AML-193 (cell line): ENCODE results near the gene RBM18.

Experiments used
- DNase-seq, 2 experiments: peaks; one replicate each; lab custom pipeline; 2025; lab: John Stamatoyannopoulos, UW

Gene RBM18

DNA sequence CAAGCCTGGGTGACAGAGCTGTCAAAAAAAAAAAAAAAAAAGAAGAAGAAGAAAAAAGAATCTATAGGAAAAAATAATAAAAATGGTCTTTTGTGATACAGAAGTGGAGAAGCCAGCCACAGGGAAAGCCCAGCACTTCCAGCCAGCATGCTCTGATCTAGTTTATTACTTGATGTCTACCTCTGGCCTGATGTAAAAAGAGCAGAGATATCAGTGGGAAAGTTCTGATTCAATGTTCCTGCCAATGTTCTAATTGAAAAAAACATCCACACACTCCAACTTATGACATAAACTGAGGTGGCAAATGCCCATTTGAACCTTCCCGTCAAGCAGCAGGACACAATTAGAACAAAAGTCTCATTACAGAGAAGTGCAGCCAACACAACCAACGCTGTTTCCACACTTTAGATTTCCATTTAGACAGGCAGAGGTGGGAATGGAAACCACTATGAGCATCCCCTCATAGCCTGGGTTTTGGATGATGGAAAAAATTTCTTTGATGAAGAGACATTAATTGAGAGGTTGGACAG is 5.7 kb downstream of the RBM18 start:
- no peak for DNase-seq

DNA sequence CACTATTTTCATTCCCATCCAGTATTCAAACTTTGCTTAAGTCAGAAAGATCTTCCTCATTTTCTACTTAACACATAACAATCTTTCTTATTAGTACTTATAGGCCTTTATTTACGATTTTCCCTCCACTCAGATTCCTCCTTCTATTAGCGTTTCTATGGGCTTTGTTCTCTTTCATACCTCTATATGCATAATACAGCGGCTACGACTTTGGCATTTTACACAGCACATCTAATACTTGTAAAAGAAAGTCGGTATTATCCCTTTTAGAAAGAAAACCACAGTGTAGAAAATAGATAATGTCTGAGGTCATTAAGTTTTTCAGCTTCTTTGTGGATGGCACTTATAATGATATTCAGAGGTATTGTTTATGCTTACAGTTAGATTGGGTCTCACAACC is 8.4 kb downstream of the RBM18 start:
- DNase-seq: no peak

DNA sequence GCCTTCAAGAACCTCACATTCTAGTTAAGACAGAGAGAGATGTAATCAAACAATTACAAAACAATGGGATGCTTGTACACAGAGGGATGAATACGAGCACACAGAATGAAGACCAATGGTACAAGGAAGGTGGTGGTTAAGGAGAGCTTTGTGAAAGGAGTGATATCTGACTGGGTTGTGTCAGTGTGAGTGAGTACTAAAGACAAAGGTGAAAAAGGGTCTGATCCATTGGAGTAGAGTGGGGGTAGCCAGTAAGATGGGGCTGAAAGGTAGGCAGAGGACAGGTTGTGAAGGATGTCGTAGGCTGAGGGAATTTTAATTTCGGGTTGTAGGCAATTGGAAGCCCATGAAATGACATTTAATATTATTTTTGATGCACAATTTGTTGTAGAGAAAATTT is 9.9 kb downstream of the RBM18 start:
- no peak for DNase-seq

GRCh38 chr9:122252796-122253195 is 11.8 kb downstream of the RBM18 start:
- no peak for DNase-seq

GRCh38 chr9:122251351-122251750 is 13.3 kb downstream of the RBM18 start:
- DNase-seq: no peak

GRCh38 chr9:122248448-122248865 is 16.2 kb downstream of the RBM18 start:
- no peak for DNase-seq

DNA sequence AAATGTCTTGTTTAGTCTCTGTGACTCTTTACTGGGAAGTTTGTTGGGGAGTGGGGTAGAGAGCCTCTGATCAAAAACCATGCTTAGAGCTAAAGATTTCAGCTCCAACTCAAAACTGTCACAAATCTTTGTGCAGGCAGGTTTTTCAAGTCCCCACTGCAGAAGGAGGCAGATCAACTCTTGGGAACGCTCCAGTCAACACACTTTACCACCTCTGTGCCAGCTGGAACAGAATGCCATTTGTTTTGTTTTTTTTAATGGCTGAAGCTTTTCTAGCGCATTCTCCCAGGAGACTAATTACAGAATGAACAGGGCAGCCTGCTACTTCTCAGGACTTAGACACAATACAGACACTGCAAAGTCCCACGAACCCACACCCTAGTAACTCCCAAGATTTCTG is 18.0 kb downstream of the RBM18 start:
- no peak for DNase-seq

- no peak for DNase-seq
Measured at GRCh38 chr9:122244349-122244748, 20.3 kb downstream of the RBM18 start.

- DNase-seq: no peak
Measured at GRCh38 chr9:122239722-122240121, 24.9 kb downstream of the RBM18 start.

DNA sequence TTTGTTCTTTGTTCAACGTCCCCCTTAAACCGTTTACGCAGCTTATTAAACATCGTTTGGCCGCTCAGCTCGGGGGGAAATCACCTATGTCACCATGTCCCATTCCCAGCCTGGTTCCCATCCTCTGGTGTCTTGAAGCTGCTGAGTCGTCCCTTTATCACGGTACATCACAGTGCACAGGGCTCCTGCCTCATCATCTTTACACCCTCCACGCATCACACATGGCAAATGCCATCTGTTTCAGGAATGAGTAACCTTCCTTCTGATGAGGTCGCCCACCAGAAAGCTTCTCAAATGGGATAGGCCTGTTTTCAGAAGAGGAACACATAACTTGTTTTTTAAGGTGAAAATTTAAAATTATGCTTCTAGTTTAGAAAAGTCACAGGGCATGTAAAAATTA is 28.0 kb downstream of the RBM18 start:
- DNase-seq: no peak

DNA sequence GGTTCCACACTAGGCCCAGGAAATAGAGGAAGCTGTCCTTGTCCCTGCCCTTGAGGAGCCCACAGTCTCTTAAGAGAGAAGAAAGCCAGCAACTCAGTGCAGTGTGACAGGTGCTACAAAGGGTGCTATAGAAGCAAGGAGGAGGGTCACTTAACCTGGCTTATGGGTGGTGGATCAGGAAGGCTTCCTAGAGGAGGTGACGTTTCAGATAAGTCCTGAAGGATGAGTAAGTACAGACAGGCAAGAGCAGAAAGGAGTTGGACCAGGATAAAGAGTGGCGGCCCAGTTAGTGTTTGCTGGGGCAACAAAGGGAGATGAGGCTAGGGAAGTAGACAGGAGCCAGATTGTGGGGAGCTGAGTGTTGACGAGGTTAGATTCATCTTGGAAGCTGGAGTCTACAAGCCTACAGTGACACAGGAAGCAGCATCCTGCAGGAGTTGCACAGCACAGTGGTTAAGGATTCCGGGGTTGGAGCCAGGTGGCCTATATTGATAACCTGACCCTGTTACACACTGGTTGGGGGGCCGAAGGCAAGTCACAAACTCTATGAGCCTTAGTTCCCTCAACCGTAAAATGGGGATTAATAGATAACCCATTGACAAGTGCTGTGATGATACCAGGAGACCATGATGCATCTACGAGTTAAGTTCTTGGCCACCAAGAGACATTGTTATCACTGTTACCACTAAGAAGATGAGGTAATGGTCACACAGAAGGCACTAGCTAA is 30.5 kb downstream of the RBM18 start:
- no peak for DNase-seq

GRCh38 chr9:122232796-122233306 is 31.8 kb downstream of the RBM18 start:
- no peak for DNase-seq

- no peak for DNase-seq
Measured at GRCh38 chr9:122229485-122229837, 35.2 kb downstream of the RBM18 start.

- DNase-seq: no peak
Measured at GRCh38 chr9:122228568-122229484, 35.8 kb downstream of the RBM18 start, which contains the start of gene LHX6. Gene LHX6 (minus strand): TSS chr9:122228957. CDS start chr9:122228740, 217 bp downstream.

- DNase-seq: no peak
Measured at GRCh38 chr9:122228191-122228567, 36.5 kb downstream of the RBM18 start.

- no peak for DNase-seq
Measured at GRCh38 chr9:122227575-122227900, 37.1 kb downstream of the RBM18 start.

DNA sequence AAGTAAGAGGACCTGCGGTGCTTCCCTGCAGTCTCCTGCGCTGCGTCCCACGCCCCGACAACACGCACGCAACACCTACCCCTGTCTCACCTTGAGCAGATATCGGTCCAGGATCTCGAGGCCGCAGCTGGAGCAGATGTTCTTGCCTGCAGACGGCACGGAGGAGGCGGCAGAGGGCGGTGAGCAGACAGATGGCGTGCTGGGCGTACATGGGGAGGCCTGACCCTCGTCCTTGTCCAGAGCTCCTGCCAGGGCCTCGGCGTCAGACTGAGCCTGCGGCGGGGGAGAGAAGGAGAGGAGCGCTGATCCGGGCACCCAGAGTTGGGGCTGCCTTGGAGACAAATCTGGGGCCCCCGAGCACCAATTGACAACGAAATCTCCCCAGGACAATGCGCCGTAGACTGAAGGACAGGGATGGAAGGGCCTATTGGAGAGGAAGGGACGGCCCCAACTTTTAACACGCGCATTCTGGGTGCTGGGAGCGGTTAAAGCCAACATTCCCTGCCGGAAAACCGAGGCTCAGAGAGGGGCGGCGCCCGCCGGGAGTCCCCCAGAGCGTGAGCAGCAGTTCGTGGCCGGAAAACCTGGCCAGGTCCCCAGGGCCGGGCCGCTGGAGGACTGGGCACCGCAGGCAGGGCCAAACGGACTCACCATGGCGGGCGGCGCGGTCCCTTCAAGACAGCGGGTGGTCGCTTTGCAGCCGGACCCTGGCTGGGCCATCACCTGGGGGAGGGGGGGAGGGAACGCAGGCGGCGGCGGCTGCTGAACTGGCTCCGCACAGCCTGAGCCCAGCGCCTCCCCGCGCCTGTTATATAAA is 37.7 kb downstream of the RBM18 start:
- DNase-seq: no peak

- DNase-seq: no peak
Measured at GRCh38 chr9:122226142-122226757, 38.4 kb downstream of the RBM18 start.

DNA sequence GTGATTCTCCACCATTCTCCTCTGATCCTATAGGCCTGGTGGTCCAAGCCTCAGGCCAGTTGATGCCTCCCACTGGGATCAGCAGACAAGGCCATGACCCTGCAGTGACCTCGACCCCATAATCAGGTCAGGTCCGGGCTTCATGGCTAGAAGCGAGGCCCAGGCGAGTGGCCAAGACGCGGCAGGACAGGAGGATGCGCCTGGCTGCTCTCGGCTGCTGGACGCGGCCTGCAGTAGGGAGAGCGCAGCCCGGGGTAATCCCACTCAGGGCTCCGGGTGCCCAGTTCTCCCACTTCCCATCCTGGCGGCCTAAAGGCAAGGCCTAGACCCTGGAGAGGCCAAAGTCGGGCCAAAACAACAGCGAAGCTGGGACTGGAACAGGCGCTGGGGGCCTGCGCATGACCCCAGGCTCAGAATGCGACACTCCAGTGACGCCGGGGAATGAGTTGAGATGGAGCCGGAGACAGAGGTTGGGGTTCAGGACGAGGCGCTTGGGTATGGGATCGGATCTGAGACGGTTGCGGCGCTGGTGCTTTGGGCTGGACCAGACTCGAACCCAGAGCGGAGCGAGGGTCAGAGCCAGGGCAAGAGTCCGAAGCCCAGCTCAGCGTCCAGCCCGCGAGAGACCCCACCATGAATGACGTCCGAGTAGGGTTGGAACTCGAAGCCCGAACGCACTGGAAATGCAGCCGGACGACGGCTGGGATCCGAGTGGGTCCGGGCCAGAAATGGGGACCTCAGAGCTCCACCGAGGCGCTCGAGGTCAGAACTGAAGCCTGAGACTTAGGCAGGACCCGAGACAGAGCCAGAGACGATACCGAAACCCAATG is 39.1 kb downstream of the RBM18 start:
- DNase-seq: no peak

DNA sequence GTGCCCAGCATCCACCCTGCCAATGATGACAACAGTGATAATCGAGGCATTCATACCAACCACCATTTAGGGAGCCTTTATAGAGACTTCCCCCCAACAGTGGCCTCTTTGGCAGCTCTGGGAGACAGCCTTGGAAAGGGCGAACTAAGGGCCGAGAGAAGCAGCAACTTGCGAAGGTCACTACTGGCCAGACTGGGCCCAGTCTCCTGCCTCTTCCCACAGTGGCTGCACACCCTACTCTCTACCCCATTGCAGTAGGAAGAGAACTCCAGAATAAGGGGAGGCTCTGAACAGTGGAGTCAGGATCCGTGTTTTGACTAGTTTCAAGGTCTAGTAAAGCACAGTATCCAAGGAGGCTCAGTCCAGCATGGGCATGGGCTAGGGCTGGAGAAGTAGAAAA is 41.2 kb downstream of the RBM18 start:
- no peak for DNase-seq

DNA sequence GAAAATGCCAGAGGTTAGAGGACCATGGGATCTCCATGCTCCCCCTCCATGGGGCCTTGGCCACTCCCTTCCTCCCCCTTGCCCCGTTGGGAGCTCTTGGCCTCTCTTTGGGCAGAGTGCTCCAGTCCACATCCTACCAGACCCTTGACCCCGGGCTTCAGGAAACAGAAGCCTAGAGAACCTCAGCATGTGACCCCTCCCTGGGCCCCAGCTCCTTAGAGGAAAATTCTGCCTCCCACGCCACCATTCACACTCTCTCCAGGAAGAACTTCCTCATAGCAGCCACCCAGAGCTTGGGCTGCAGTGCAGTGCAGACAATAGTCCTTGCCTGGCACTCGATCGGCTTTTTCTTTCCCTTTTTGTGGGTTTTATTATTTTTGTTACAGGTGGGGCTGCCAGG is 41.8 kb downstream of the RBM18 start:
- DNase-seq: no peak
